Measurements from ENCODE around the gene RIN2.

Gene RIN2

DNA sequence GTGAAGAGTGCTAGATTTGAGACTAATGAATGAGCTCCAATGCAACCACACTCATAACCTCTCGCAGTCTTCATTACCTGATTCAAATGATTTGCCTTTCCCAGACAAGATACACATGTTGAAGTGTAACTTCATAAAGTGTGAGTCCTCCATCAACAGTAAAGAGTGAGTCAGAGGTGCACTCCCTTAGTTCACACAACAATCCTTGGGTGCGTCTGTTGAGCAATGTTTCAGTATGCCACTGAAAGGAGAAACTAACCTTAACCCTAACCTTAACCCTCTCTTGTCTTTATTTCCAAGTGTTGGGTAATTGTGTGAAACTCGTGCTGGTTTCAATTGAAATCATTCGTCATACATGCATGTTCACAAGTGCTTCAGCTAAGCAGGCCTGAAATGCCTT, 21.0 kb upstream of the RIN2 start:
- H3K79me2 ChIP-seq (ENCODE audit: insufficient read depth, low read length): no peaks in the 10 kb centered on the region
- no peaks in the 10 kb centered on the region for H3K27me3 ChIP-seq (ENCODE audit: insufficient read depth, low read length)
- H3K27ac ChIP-seq (ENCODE audit: low read depth, low read length, poor library complexity, severe bottlenecking): no peak overlapping the region
- no peak overlapping the region for H3K9ac ChIP-seq (ENCODE audit: low read length)
- H3F3A ChIP-seq (ENCODE audit: insufficient read depth, low read length): no peaks in the 10 kb centered on the region
- H3K4me2 ChIP-seq (ENCODE audit: low read length): no peak overlapping the region
- no peak overlapping the region for H3K4me3 ChIP-seq (ENCODE audit: low read depth, low read length, poor library complexity, severe bottlenecking)
- H3K9me3 ChIP-seq (ENCODE audit: low read length): no peaks in the 10 kb centered on the region
- TF ChIP-seq, protein P1, sequence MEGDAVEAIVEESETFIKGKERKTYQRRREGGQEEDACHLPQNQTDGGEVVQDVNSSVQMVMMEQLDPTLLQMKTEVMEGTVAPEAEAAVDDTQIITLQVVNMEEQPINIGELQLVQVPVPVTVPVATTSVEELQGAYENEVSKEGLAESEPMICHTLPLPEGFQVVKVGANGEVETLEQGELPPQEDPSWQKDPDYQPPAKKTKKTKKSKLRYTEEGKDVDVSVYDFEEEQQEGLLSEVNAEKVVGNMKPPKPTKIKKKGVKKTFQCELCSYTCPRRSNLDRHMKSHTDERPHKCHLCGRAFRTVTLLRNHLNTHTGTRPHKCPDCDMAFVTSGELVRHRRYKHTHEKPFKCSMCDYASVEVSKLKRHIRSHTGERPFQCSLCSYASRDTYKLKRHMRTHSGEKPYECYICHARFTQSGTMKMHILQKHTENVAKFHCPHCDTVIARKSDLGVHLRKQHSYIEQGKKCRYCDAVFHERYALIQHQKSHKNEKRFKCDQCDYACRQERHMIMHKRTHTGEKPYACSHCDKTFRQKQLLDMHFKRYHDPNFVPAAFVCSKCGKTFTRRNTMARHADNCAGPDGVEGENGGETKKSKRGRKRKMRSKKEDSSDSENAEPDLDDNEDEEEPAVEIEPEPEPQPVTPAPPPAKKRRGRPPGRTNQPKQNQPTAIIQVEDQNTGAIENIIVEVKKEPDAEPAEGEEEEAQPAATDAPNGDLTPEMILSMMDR (IDR thresholded peaks at IDR 0.05; ENCODE audit: low read length): no peak
- no peaks in the 10 kb centered on the region for H3K4me1 ChIP-seq (ENCODE audit: insufficient read depth, low read length, severe bottlenecking)
- no peaks in the 10 kb centered on the region for H3K9me2 ChIP-seq (ENCODE audit: low read depth, low read length)
- no peak overlapping the region for H2AFZ ChIP-seq (ENCODE audit: low read length)
- H3K36me3 ChIP-seq (ENCODE audit: insufficient read depth, low read length): no peaks in the 10 kb centered on the region
- H4K20me1 ChIP-seq (ENCODE audit: insufficient read depth, low read length): no peaks in the 10 kb centered on the region

DNA sequence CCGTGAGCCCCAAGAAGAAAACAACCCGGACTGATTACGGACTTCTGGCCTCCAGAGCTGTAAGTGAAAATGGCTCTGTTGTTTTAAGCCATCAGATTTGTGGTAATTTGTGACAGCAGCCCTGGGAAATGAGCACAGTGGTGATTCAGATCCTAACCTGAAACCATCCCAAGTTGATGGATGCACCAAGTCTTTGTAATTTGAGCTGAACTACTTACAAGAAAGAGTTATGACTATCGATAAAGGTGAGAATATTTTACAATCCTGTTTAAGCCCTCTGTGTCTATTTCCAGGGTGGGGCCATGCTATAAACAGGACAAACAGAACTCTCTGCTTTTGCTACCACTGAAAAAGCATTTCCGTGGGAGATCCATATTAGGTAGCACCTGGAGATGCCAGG, 19.1 kb upstream of the RIN2 start:
- Histone ChIP-seq H3K4me1 (ENCODE audit: insufficient read depth, low read length, severe bottlenecking) (no peaks in the 10 kb centered on the region), H3F3A (ENCODE audit: insufficient read depth, low read length) (no peaks in the 10 kb centered on the region), H3K9me2 (ENCODE audit: low read depth, low read length) (no peaks in the 10 kb centered on the region), H3K36me3 (ENCODE audit: insufficient read depth, low read length) (no peaks in the 10 kb centered on the region), H3K27me3 (ENCODE audit: insufficient read depth, low read length) (no peaks in the 10 kb centered on the region), H4K20me1 (ENCODE audit: insufficient read depth, low read length) (no peaks in the 10 kb centered on the region), H3K9ac (ENCODE audit: low read length) (no peak overlapping the region), H3K27ac (ENCODE audit: low read depth, low read length, poor library complexity, severe bottlenecking) (no peak overlapping the region), H2AFZ (ENCODE audit: low read length) (no peak overlapping the region), H3K4me2 (ENCODE audit: low read length) (no peak overlapping the region), H3K79me2 (ENCODE audit: insufficient read depth, low read length) (no peaks in the 10 kb centered on the region), H3K4me3 (ENCODE audit: low read depth, low read length, poor library complexity, severe bottlenecking) (no peak overlapping the region), H3K9me3 (ENCODE audit: low read length) (no peaks in the 10 kb centered on the region)
- no peak for TF ChIP-seq EZH2 (IDR thresholded peaks at IDR 0.05; ENCODE audit: borderline replicate concordance, low read length)
- TF ChIP-seq, protein P1 (IDR thresholded peaks at IDR 0.05; ENCODE audit: low read length): no peak

DNA sequence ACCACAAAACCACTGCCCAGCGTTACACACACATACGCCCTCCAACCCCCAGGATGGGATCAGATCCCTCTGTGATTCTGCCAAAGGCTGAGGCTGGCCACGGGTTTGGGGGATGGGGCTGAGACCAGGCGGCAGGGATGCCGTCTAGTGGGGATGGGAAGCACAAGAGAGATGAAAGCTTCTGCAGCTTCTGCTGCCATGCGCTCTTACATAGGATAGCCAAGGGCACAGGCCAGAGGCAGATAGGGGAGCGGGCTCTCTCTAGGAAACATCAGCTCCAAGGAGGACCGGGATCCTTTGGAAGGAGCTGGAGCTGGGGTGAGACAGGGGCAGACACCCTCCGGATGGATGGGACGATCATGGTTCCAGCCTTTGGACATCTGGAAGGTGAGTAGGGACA, 18.7 kb upstream of the RIN2 start:
- H3F3A ChIP-seq (ENCODE audit: insufficient read depth, low read length): no peaks in the 10 kb centered on the region
- no peaks in the 10 kb centered on the region for H3K9me3 ChIP-seq (ENCODE audit: low read length)
- H4K20me1 ChIP-seq (ENCODE audit: insufficient read depth, low read length): no peaks in the 10 kb centered on the region
- H3K4me1 ChIP-seq (ENCODE audit: insufficient read depth, low read length, severe bottlenecking): no peaks in the 10 kb centered on the region
- H3K4me3 ChIP-seq (ENCODE audit: low read depth, low read length, poor library complexity, severe bottlenecking): no peak overlapping the region
- no peaks in the 10 kb centered on the region for H3K79me2 ChIP-seq (ENCODE audit: insufficient read depth, low read length)
- no peak overlapping the region for H2AFZ ChIP-seq (ENCODE audit: low read length)
- H3K9ac ChIP-seq (ENCODE audit: low read length): no peak overlapping the region
- no peaks in the 10 kb centered on the region for H3K36me3 ChIP-seq (ENCODE audit: insufficient read depth, low read length)
- H3K4me2 ChIP-seq (ENCODE audit: low read length): no peak overlapping the region
- no peak overlapping the region for H3K27ac ChIP-seq (ENCODE audit: low read depth, low read length, poor library complexity, severe bottlenecking)
- no peaks in the 10 kb centered on the region for H3K9me2 ChIP-seq (ENCODE audit: low read depth, low read length)
- no peaks in the 10 kb centered on the region for H3K27me3 ChIP-seq (ENCODE audit: insufficient read depth, low read length)
- TF ChIP-seq, protein P1 (IDR thresholded peaks at IDR 0.05; ENCODE audit: low read length): no peak

All from OCI-LY1 (cell line).